HG03442 (cell line): ENCODE data around the gene OR8G5.
"Not testable (repeated sequence)": the region's sequence is repeated elsewhere in the genome, so short reads cannot be mapped to it uniquely, and the experiment has no call there.

ENCODE experiments used
- ATAC-seq: cut with Tn5 transposase; IDR thresholded peaks from one replicate; pipeline ENCODE4 v1.9.1; 2021; ENCODE audit warnings: mild to moderate bottlenecking, moderate library complexity; ENCODE audit not compliant: unreplicated experiment

Gene OR8G5, protein sequence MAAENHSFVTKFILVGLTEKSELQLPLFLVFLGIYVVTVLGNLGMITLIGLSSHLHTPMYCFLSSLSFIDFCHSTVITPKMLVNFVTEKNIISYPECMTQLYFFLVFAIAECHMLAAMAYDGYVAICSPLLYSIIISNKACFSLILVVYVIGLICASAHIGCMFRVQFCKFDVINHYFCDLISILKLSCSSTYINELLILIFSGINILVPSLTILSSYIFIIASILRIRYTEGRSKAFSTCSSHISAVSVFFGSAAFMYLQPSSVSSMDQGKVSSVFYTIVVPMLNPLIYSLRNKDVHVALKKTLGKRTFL

GRCh38 chr11:124256076-124256475 lies at the start of gene OR8G5:
TSS of gene OR8G5 (plus strand) at chr11:124256376. CDS start at chr11:124264932, 8,556 bp downstream.
- no peak for ATAC-seq

DNA sequence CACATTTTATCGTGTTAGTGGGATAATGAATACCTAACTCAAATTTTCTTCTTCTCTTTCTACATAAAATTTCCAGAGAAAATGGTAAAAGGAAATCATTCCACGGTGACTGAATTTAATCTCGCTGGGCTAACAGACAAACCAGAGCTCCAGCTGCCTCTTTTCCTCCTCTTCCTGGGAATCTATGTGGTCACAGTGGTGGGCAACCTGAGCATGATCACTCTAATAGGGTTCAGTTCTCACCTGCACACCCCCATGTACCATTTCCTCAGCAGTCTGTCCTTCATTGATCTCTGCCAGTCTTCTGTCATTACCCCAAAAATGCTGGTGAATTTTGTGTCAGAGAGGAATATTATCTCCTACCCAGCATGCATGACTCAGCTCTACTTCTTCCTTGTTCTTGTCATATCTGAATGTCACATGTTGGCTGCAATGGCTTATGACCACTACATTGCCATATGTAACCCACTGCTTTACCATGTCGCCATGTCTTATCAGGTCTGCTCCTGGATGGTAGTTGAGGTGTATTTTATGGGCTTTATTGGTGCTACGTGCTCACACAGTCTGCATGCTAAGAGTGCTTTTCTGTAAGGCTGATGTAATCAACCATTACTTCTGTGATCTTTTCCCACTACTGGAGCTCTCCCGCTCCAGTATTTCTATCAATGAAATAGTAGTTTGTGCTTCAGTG lies 48.9 kb upstream of the OR8G5 start:
- ATAC-seq, result no peak

GRCh38 chr11:124209824-124210357 lies 46.3 kb upstream of the OR8G5 start:
- no peak for ATAC-seq

DNA sequence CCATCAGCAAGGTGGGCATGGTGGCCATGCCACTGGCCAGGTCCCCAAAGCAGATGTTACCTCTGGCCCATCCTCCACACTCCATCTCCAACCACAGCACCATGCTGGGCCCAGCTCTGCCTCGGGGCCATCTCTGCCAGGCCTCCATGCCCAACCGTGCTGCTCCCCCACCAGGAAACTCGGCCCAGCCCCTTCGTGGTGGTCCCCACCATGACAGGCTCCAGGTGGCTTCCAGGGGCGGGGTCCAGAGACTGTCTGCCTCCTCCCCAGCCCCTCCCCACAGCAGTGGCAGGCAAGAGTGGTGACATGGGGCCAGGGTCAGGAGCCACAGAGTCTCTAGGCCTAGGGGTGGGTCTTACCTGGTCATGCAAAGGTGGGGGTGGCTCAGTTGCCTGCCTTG lies 45.8 kb upstream of the OR8G5 start:
- ATAC-seq, result no peak

DNA sequence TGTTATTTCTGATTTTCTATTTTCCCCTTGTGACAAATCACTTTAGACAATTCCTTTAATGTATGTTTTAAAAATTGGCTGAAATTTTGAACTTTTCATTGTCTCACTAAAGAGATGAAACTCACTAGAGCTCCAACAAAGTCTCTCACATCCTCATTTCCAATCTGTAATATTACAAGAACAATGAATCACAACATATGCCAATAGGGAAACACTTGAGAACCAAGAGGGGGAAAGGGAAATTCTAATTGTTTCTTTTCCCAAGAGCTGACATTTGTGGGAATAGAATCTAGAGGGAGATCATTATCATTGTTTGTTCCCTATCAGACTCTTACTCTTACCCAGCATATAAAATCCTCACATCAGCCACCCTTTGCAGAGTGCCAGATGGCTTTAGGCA lies 44.9 kb upstream of the OR8G5 start:
- no peak for ATAC-seq

DNA sequence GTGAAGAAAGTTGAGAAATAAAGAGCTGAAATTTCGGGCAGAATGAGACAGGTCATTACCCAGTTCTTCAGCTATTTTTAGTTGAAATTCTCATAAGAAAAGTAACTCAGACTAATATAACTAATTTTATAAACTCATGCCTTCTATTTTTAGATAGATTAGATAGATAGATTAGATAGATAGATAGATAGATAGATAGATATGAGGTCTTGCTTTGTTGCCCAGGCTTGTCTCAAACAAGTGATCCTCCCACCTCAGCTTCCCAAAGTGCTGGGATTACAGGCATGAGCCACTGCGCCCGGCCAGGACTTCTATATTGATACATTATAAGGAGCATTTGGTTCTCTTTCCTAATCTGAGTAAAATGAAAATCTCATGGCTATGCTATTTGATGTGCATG lies 42.1 kb upstream of the OR8G5 start:
- no peak for ATAC-seq

DNA sequence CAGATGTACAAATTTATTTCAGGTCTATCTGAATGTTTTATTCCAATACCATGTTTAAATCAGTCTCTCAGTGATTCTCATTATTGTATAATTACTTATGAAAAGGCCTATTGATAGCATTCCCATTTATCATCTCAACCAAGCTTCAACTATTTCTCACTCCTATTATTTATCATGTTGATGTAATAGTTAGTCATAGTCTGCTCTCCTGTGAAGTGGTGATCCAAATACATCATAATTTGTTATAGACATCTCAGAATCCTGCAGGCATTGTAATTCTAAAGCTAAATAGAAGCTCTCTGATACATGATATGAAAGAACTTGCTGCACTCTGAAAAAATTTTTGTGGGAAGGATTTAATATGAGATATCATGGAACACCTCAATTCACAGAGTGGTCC lies 37.0 kb upstream of the OR8G5 start:
- no peak for ATAC-seq

DNA sequence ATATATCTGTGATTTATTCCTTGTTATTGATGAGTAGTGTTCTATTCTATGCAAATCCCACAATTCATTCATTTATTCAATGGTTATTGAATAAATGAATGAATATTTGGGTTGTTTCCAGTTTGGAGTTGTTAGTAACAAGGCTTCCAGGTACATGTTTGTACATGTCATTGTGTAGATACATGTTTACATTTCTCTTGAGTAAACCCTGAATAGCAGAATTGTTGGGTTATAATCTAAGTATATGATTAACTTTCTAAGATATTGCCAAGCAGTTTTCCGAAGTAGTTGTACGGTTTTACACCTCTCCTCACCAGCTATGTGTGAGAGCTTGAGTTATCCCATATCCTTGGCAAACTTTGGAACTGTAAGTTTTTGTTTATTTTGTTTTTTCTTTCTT lies 33.8 kb upstream of the OR8G5 start:
- no peak for ATAC-seq

DNA sequence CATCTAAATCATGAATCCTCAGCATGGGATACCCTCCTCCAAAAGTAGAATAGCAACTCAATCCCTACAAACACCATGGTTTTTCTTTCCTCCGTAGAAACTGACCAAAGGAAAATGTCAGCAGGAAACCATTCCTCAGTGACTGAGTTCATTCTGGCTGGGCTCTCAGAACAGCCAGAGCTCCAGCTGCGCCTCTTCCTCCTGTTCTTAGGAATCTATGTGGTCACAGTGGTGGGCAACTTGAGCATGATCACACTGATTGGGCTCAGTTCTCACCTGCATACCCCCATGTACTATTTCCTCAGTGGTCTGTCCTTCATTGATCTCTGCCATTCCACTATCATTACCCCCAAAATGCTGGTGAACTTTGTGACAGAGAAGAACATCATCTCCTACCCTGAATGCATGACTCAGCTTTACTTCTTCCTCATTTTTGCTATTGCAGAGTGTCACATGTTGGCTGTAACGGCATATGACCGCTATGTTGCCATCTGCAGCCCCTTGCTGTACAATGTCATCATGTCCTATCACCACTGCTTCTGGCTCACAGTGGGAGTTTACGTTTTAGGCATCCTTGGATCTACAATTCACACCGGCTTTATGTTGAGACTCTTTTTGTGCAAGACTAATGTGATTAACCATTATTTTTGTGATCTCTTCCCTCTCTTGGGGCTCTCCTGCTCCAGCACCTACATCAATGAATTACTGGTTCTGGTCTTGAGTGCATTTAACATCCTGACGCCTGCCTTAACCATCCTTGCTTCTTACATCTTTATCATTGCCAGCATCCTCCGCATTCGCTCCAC lies 31.4 kb upstream of the OR8G5 start:
- ATAC-seq, result not testable (repeated sequence)

DNA sequence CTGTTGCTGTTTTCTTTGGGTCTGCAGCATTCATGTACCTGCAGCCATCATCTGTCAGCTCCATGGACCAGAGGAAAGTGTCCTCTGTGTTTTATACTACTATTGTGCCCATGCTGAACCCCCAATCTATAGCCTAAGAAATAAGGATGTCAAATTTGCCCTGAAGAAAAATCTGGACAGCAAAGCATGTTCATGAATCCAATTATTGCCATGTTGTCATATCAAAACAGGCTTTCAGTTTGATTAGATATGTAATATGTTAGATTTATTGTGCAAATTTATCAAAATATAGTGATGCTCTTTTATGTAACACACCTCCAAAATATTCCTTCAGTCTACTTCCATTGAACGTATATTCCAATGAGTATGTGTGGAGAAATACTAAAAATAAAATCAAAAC lies 30.7 kb upstream of the OR8G5 start:
- ATAC-seq, result no peak

- no peak for ATAC-seq
Observed at GRCh38 chr11:124233376-124233775, 22.8 kb upstream of the OR8G5 start.

DNA sequence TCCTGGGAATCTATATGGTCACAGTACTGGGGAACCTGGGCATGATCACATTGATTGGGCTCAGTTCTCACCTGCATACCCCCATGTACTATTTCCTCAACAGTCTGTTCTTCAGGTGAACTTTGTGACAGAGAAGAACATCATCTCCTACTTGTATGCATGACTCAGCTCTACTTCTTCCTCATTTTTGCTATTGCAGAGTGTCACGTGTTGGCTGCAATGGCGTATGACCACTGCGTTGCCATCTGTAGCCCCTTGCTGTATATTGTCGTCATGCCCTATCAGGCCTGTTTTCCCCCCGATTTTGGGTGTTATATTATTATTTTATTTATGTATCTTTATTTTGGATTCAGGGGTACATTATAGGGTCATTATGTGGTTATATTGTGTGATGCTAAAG lies 17.7 kb upstream of the OR8G5 start:
- ATAC-seq, result no peak

- no peak for ATAC-seq
Observed at GRCh38 chr11:124240621-124241397, 15.4 kb upstream of the OR8G5 start, which contains the start of gene OR8G1. TSS of gene OR8G1 (plus strand) at chr11:124241095. CDS start at chr11:124249676, 8,581 bp downstream.

GRCh38 chr11:124249869-124250268 lies 6.3 kb upstream of the OR8G5 start:
- ATAC-seq, result not testable (repeated sequence)

GRCh38 chr11:124265041-124265440 lies 8.9 kb downstream of the OR8G5 start:
- not testable (repeated sequence) for ATAC-seq

GRCh38 chr11:124270886-124271285 lies 14.7 kb downstream of the OR8G5 start:
- not testable (repeated sequence) for ATAC-seq

DNA sequence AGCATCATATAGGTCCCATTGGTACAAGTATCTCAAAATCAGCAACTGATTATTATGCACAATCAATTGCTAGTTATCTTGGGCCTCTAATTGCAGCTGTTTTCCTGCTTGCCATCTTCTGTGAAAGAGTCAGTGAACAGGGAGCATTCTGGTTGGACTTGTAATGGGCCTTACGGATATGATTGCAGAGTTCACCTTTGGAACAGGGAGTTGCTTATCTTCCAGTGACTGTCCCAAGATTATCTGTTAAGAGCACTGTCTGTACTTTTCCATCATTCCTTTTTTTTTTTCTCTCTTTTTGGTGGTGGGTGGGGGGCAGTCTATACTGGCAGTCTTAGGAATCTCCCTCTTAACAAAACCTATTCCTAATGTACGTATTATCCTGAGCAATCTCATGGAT lies 17.8 kb downstream of the OR8G5 start:
- no peak for ATAC-seq

- ATAC-seq, result no peak
Observed at GRCh38 chr11:124276081-124276480, 19.9 kb downstream of the OR8G5 start.

GRCh38 chr11:124277207-124277606 lies 21.0 kb downstream of the OR8G5 start:
- ATAC-seq, result no peak

- ATAC-seq, result no peak
Observed at GRCh38 chr11:124277804-124278203, 21.6 kb downstream of the OR8G5 start.

GRCh38 chr11:124278261-124278660 lies 22.1 kb downstream of the OR8G5 start:
- no peak for ATAC-seq
